ENCODE measurements around the gene DENND2A. TPM values are rescaled to one million over a fixed set of nuclear protein-coding genes. Genes with fewer than 3 reads are reported as not detected.

DENND2A gene
- total RNA-seq, 1 experiment from 2014 or later: 0.49 TPM

DNA sequence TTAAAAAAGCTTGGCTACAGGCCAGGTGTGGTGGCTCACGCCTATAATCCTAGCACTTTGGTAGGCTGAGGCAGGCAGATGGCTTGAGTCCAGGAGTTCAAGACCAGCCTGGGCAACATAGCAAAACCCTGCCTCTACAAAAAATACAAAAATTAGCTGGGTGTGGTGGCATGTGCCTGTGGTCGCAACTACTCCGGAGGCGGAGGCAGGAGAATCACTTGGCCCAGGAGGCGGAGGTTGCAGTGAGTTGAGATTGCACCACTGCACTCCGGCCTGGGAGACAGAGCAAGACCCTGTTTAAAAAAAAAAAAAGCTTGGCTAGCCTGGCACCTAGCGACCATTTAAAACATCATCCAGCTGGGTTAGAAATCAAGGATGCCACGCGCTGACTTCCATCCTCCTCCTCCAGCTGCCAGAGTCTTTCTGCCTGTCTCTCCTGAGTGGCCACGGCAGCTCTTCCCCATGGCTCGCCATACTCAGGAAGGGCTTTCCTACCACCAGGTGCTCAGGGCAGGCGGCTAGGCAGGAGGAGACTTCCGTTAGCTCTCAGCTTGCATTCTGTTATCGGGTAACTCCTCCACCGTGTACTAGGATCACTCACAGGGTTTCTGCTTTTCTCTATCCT, 45.0 kb downstream of the DENND2A start:
- no TSS peak for BruUV-seq (replicated peaks)
- Histone ChIP-seq H3K27me3 (replicated peaks; ENCODE audit: insufficient read depth, low read depth, low read length, poor library complexity) (no peaks in the 10 kb centered on the region), H3K9me3 (ENCODE audit: low read depth, low read length, poor library complexity, severe bottlenecking) (no peaks in the 10 kb centered on the region), H3K36me3 (ENCODE audit: insufficient read depth, low read length, poor library complexity, severe bottlenecking) (no peaks in the 10 kb centered on the region), H3K27ac (ENCODE audit: low read depth, low read length, poor library complexity, severe bottlenecking) (no peak overlapping the region), H3K4me1 (ENCODE audit: insufficient read depth, low read length, poor library complexity, severe bottlenecking) (peaks cover 6% of the 10 kb centered on the region), H3K4me3 (ENCODE audit: low read depth, low read length, poor library complexity, severe bottlenecking) (no peak overlapping the region)
- intact Hi-C loops (cut with micrococcal nuclease; ENCODE audit: unreplicated experiment): no loop called here
- DNase-seq (ENCODE audit: low spot score): no peak
- POLR2A ChIA-PET (ENCODE audit: low non-redundant PET): no interaction called here
- CTCF ChIA-PET: no interaction called here
- TF ChIP-seq, protein P1, sequence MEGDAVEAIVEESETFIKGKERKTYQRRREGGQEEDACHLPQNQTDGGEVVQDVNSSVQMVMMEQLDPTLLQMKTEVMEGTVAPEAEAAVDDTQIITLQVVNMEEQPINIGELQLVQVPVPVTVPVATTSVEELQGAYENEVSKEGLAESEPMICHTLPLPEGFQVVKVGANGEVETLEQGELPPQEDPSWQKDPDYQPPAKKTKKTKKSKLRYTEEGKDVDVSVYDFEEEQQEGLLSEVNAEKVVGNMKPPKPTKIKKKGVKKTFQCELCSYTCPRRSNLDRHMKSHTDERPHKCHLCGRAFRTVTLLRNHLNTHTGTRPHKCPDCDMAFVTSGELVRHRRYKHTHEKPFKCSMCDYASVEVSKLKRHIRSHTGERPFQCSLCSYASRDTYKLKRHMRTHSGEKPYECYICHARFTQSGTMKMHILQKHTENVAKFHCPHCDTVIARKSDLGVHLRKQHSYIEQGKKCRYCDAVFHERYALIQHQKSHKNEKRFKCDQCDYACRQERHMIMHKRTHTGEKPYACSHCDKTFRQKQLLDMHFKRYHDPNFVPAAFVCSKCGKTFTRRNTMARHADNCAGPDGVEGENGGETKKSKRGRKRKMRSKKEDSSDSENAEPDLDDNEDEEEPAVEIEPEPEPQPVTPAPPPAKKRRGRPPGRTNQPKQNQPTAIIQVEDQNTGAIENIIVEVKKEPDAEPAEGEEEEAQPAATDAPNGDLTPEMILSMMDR (conservative IDR thresholded peaks at IDR 0.05; ENCODE audit: low read depth, low read length): no peak
- TF ChIP-seq EZH2 (IDR thresholded peaks at IDR 0.05; ENCODE audit: borderline replicate concordance, low read depth, low read length, poor library complexity, severe bottlenecking): no peak

DNA sequence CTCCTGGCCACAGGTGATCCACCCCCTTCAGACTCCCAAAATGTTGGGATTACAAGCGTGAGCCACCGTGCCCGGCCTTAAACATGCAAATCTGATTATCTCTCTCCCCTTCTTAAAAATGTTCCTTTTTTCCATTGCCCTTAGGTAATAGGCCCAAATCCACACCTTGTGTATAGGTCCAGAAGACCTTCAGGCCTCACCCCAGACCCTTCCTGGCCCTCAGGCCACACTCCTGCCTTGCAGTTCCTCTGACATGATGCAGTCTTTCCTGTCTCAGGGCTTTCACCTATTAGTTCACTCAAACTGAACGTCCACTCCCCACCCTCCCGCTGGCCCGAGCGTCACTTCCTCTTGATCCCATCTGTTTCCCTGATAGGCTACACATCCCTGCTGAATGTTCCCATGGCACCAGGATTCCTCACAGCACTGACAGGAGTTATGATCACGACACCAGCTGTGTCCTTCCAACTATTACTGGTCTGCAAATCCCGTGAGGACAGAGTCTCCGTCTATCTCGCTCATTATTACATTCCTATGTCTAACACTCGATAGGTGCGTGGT, 46.4 kb downstream of the DENND2A start:
- TF ChIP-seq, protein P1 (conservative IDR thresholded peaks at IDR 0.05; ENCODE audit: low read depth, low read length): no peak
- no peak for TF ChIP-seq EZH2 (IDR thresholded peaks at IDR 0.05; ENCODE audit: borderline replicate concordance, low read depth, low read length, poor library complexity, severe bottlenecking)
- no TSS peak for BruUV-seq (replicated peaks)
- H3K27ac ChIP-seq (ENCODE audit: low read depth, low read length, poor library complexity, severe bottlenecking): no peak overlapping the region
- CTCF ChIA-PET: no interaction called here
- peaks cover 6% of the 10 kb centered on the region for H3K4me1 ChIP-seq (ENCODE audit: insufficient read depth, low read length, poor library complexity, severe bottlenecking)
- no peak overlapping the region for H3K4me3 ChIP-seq (ENCODE audit: low read depth, low read length, poor library complexity, severe bottlenecking)
- POLR2A ChIA-PET (ENCODE audit: low non-redundant PET): no interaction called here
- no peaks in the 10 kb centered on the region for H3K27me3 ChIP-seq (replicated peaks; ENCODE audit: insufficient read depth, low read depth, low read length, poor library complexity)
- no peaks in the 10 kb centered on the region for H3K36me3 ChIP-seq (ENCODE audit: insufficient read depth, low read length, poor library complexity, severe bottlenecking)
- intact Hi-C loops (cut with micrococcal nuclease; ENCODE audit: unreplicated experiment): no loop called here
- no peak for DNase-seq (ENCODE audit: low spot score)
- H3K9me3 ChIP-seq (ENCODE audit: low read depth, low read length, poor library complexity, severe bottlenecking): no peaks in the 10 kb centered on the region

DNA sequence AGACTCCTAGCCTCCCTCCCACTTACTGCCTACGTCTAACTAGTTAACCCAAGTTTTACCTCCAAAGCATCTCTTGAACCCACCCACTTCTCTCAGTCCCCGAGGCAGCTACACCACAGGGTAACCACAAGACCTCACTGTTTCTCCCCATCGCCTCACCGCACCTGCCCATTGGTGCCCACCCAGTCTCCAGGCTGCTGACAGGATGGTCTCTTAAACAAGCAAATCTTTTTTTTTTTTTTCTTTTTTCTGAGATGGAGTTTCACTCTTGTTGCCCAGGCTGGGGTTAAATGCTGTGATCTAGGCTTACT, 47.0 kb downstream of the DENND2A start:
- BruUV-seq (replicated peaks): no TSS peak
- ChIA-PET CTCF (no interaction called here), POLR2A (ENCODE audit: low non-redundant PET) (no interaction called here)
- Histone ChIP-seq H3K4me1 (ENCODE audit: insufficient read depth, low read length, poor library complexity, severe bottlenecking) (peaks cover 6% of the 10 kb centered on the region), H3K36me3 (ENCODE audit: insufficient read depth, low read length, poor library complexity, severe bottlenecking) (no peaks in the 10 kb centered on the region), H3K27ac (ENCODE audit: low read depth, low read length, poor library complexity, severe bottlenecking) (no peak overlapping the region), H3K4me3 (ENCODE audit: low read depth, low read length, poor library complexity, severe bottlenecking) (no peak overlapping the region), H3K27me3 (replicated peaks; ENCODE audit: insufficient read depth, low read depth, low read length, poor library complexity) (no peaks in the 10 kb centered on the region), H3K9me3 (ENCODE audit: low read depth, low read length, poor library complexity, severe bottlenecking) (no peaks in the 10 kb centered on the region)
- TF ChIP-seq, protein P1 (conservative IDR thresholded peaks at IDR 0.05; ENCODE audit: low read depth, low read length): no peak
- no peak for TF ChIP-seq EZH2 (IDR thresholded peaks at IDR 0.05; ENCODE audit: borderline replicate concordance, low read depth, low read length, poor library complexity, severe bottlenecking)
- no peak for DNase-seq (ENCODE audit: low spot score)
- intact Hi-C loops (cut with micrococcal nuclease; ENCODE audit: unreplicated experiment): no loop called here
